B cell (primary cell): ENCODE data around the gene RIPK1. TPM values are rescaled to one million over a fixed set of nuclear protein-coding genes. Genes with fewer than 3 reads are reported as not detected.

ENCODE experiments used
- ATAC-seq: fragments of 200-7000 bp; cut with Tn5 transposase; one replicate; pipeline ENCODE4 v1.10.0; 2021; ENCODE audit warnings: low read depth, mild to moderate bottlenecking, moderate number of reproducible peaks, moderate library complexity
- CTCF ChIA-PET: fragments of 350-600 bp; sonication (Branson Sonifier 250); formaldehyde crosslinking; loops from one replicate; lab custom pipeline; 2021; ENCODE audit warnings: antibody characterized with exemption, inconsistent platforms; lab: Charles Lee
- POLR2A ChIA-PET: fragments of 350-600 bp; sonication (Branson Sonifier 250); formaldehyde crosslinking; loops from one replicate; lab custom pipeline; 2021; ENCODE audit warnings: antibody characterized with exemption; lab: Charles Lee
- DNase-seq: peaks from one replicate; pipeline ENCODE4 v3.0.0; 2013
- H2AFZ ChIP-seq: 2 replicates; pipeline ENCODE4 v1.6.1; 2012; ENCODE audit warnings: mild to moderate bottlenecking, low read depth, low read length; ENCODE audit not compliant: insufficient read depth, poor library complexity, severe bottlenecking
- H3K27ac ChIP-seq, 2 donors: 1 replicate in 1 of 2; 2 replicates in 1 of 2; pipeline ENCODE4 v1.5.1; 2012 to 2013; ENCODE audit warnings: low read length in 2 of 2, mild to moderate bottlenecking in 2 of 2, moderate library complexity in 1 of 2
- H3K27me3 ChIP-seq, 4 experiments: fragments of 200-600 bp in 1 of 4; sonication (generic) in 1 of 4; replicated peaks in 1 of 4; 1 replicate in 2 of 4; 2 replicates in 2 of 4; pipeline versions ENCODE4 v1.6.1 to v1.7.0; 2013 to 2016; ENCODE audit warnings: low read length in 3 of 4, mild to moderate bottlenecking in 2 of 4, mixed read lengths in 1 of 4, moderate library complexity in 1 of 4; ENCODE audit not compliant: insufficient read depth in 4 of 4, control insufficient read depth in 3 of 4; ENCODE audit errors: control extremely low read depth in 1 of 4
- H3K36me3 ChIP-seq, 2 experiments: replicated peaks in 1 of 2; 1 replicate in 1 of 2; 2 replicates in 1 of 2; pipeline versions ENCODE4 v1.6.1 to v1.7.1; 2013; ENCODE audit warnings: low read length in 1 of 2; ENCODE audit not compliant: insufficient read depth in 2 of 2, control insufficient read depth in 1 of 2; ENCODE audit errors: control extremely low read depth in 1 of 2, extremely low read depth in 1 of 2
- H3K4me1 ChIP-seq, 2 donors: fragments of 200-600 bp in 1 of 2; sonication (generic) in 1 of 2; 1 replicate in 1 of 2; 2 replicates in 1 of 2; pipeline versions ENCODE4 v1.5.1 to v1.6.1; 2013 to 2017; ENCODE audit warnings: low read length in 2 of 2; ENCODE audit not compliant: control insufficient read depth in 2 of 2, insufficient read depth in 2 of 2
- H3K4me2 ChIP-seq: replicated peaks from 2 replicates; pipeline ENCODE3; 2012; ENCODE audit warnings: mild to moderate bottlenecking, low read depth, low read length; ENCODE audit not compliant: poor library complexity, severe bottlenecking
- H3K4me3 ChIP-seq, 5 experiments: fragments of 200-600 bp in 1 of 5; sonication (generic) in 1 of 5; 1 replicate in 3 of 5; 2 replicates in 2 of 5; pipeline versions ENCODE4 v1.5.1 to v1.7.0; 2011 to 2016; ENCODE audit warnings: low read length in 4 of 5, mild to moderate bottlenecking in 4 of 5, low read depth in 2 of 5, control low read depth in 1 of 5, moderate library complexity in 1 of 5; ENCODE audit not compliant: insufficient read depth in 1 of 5; ENCODE audit errors: control extremely low read depth in 1 of 5, extremely low read depth in 1 of 5
- H3K79me2 ChIP-seq: fragments of 200-600 bp; sonication (generic); one replicate; pipeline ENCODE4 v1.6.0; 2016; ENCODE audit warnings: low read length; ENCODE audit not compliant: control insufficient read depth, insufficient read depth
- H3K9ac ChIP-seq: fragments of 200-600 bp; sonication (generic); 2 replicates; pipeline ENCODE4 v1.6.1; 2017; ENCODE audit warnings: mild to moderate bottlenecking, low read length, moderate library complexity
- H3K9me3 ChIP-seq, 3 donors: one replicate each; pipeline versions ENCODE4 v1.6.1 to v1.7.1; 2013; ENCODE audit warnings: low read length in 2 of 3; ENCODE audit not compliant: control insufficient read depth in 2 of 3, insufficient read depth in 1 of 3; ENCODE audit errors: control extremely low read depth in 1 of 3
- H4K20me1 ChIP-seq: 2 replicates; pipeline ENCODE4 v1.6.0; 2012; ENCODE audit warnings: mild to moderate bottlenecking, low read length; ENCODE audit not compliant: insufficient read depth, control insufficient read depth, poor library complexity, severe bottlenecking
- H3K27ac Mint-ChIP-seq: one replicate; pipeline ENCODE4 v1.8.0; 2021; ENCODE audit warnings: mixed read lengths
- H3K27me3 Mint-ChIP-seq: one replicate; pipeline ENCODE4 v1.8.0; 2021; ENCODE audit warnings: mixed read lengths
- H3K4me1 Mint-ChIP-seq: one replicate; pipeline ENCODE4 v1.8.0; 2021; ENCODE audit warnings: mixed read lengths
- H3K4me3 Mint-ChIP-seq: one replicate; pipeline ENCODE4 v1.8.0; 2021; ENCODE audit warnings: mixed read lengths
- H3K9me3 Mint-ChIP-seq: one replicate; pipeline ENCODE4 v1.8.0; 2022; ENCODE audit warnings: mixed read lengths; ENCODE audit not compliant: insufficient read depth
- CTCF ChIP-seq: fragments of 200-600 bp; IDR thresholded peaks from one replicate; pipeline ENCODE4 v1.8.0; 2022; ENCODE audit warnings: antibody characterized with exemption, mild to moderate bottlenecking
- EZH2 ChIP-seq: IDR thresholded peaks from 2 replicates; pipeline ENCODE4 v1.6.1; 2012; ENCODE audit warnings: borderline replicate concordance, low read depth, mild to moderate bottlenecking, moderate library complexity, low read length; ENCODE audit not compliant: insufficient read depth, poor library complexity, severe bottlenecking
- WGBS: methylation state at CpG from one replicate; pipeline ENCODE4 v1.1.5; 2013; ENCODE audit warnings: missing lambda C conversion rate; ENCODE audit not compliant: insufficient coverage; 5-methylcytosine and 5-hydroxymethylcytosine counted together
- intact Hi-C: fragments of 100-400 bp; cut with micrococcal nuclease; formaldehyde crosslinking; loops from one replicate; pipeline ENCODE4 v1.10.0; 2022
- polyA plus RNA-seq: library from polyadenylated mRNA; depleted of rRNA; stranded (reverse); fragments of >200 nt; gene quantifications from 2 replicates; pipeline ENCODE4 v1.2.3, GENCODE V29; 2012
- total RNA-seq, 2 donors: library from RNA; stranded (reverse); fragments of 120-200 nt in 1 of 2; gene quantifications; 1 replicate in 1 of 2; 2 replicates in 1 of 2; pipeline versions ENCODE4 v1.2.3 to v1.2.4, GENCODE V29; 2013 to 2022

RIPK1 gene
- total and polyA plus RNA-seq, 2 donors (not counting 1 experiment from before 2014, with no cell fraction given) = 7.3 to 26.2 TPM

DNA sequence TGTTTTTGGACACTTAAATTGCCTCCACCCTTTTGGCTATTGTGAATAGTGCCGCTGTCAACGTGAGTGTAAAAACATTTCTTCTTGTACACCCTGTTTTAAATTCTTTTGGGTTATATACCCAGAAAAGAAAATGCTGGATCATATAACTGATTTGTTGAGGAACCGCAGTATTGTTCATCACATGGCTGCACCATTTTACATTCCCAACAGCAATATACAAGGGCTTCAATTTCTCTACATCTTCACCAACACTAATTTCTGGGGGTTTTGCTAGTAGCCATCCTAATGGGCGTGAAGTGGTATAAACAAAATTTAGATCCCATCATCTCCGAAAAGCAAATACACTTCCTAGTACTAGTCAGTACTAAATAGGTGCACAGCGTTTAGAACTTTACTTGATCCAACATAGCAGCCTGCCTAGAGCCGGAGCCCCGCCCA lies 49.6 kb downstream of the RIPK1 start:
- H3K27me3 Mint-ChIP-seq = no peaks in the 10 kb centered on the region
- DNase-seq = no peak
- no peaks in the 10 kb centered on the region for H3K27me3 ChIP-seq
- peak overlapping the region; percentile 93 to 95 for H3K27ac ChIP-seq
- ATAC-seq = no peak
- 0% methylated on average over 3 of the region's 8 CpGs for WGBS
- no peaks in the 10 kb centered on the region for H4K20me1 ChIP-seq
- H3K4me1 Mint-ChIP-seq = peaks cover 18% of the 10 kb centered on the region
- H3K4me2 ChIP-seq = peak overlapping the region; percentile 90
- H3K27ac Mint-ChIP-seq = peak overlapping the region; percentile 98
- H2AFZ ChIP-seq = peak overlapping the region; percentile 88
- TF ChIP-seq CTCF = no peak
- no peak for TF ChIP-seq EZH2
- peaks cover 0 to 13% of the 10 kb centered on the region in 2 experiments for H3K36me3 ChIP-seq
- no peaks in the 10 kb centered on the region for H3K9me3 Mint-ChIP-seq
- H3K4me3 ChIP-seq = peak overlapping the region; percentile 65 to 98 (median 78)
- H3K4me3 Mint-ChIP-seq = peak overlapping the region; percentile 97
- H3K4me1 ChIP-seq = peaks cover 12% of the 10 kb centered on the region in 2 donors
- H3K79me2 ChIP-seq = peaks cover 6% of the 10 kb centered on the region
- intact Hi-C loops = loop anchor here (1.0 to 5.0 kb wide), 13 partner anchors 8 to 1017 kb away; partner anchors contain the start of genes ECI2, NQO2, PSMG4 and PXDC1
- H3K9me3 ChIP-seq = no peaks in the 10 kb centered on the region
- H3K9ac ChIP-seq = peak overlapping the region; percentile 88
- ChIA-PET CTCF (interaction anchor here (0.6 to 3.7 kb wide), 2 partner anchors 11 to 133 kb away, joined by 4 to 25 read pairs; no protein-coding TSS in a partner anchor), POLR2A (interaction anchor here (0.6 to 1.0 kb wide), 3 partner anchors 51 to 141 kb away, joined by 3 to 7 read pairs (median 3); partner anchors contain the start of gene PSMG4)
